Measurements from ENCODE around the gene HIPK2.

HIPK2 gene

GRCh38 chr7:139721417-139721816 lies 56.4 kb downstream of the HIPK2 start:
- Histone ChIP-seq H3K4me3 (ENCODE audit: low read length) (peak overlapping the region; percentile 11), H3K4me1 (ENCODE audit: control insufficient read depth, insufficient read depth, low read length) (peaks cover 61% of the 10 kb centered on the region), H3K9me3 (ENCODE audit: control insufficient read depth, low read length) (no peaks in the 10 kb centered on the region), H3K9ac (ENCODE audit: low read length) (peak overlapping the region; percentile 66), H3K36me3 (ENCODE audit: control insufficient read depth, insufficient read depth, low read length, severe bottlenecking) (peaks cover 6% of the 10 kb centered on the region), H3K27me3 (replicated peaks; ENCODE audit: control insufficient read depth, insufficient read depth, low read length) (no peaks in the 10 kb centered on the region)
- no peak for DNase-seq (ENCODE audit: low read depth)

- no peaks in the 10 kb centered on the region for H3K9me3 ChIP-seq (ENCODE audit: control insufficient read depth, low read length)
- H3K4me1 ChIP-seq (ENCODE audit: control insufficient read depth, insufficient read depth, low read length) = peaks cover 54% of the 10 kb centered on the region
- H3K36me3 ChIP-seq (ENCODE audit: control insufficient read depth, insufficient read depth, low read length, severe bottlenecking) = peaks cover 13% of the 10 kb centered on the region
- H3K9ac ChIP-seq (ENCODE audit: low read length) = peak overlapping the region; percentile 66
- DNase-seq (ENCODE audit: low read depth) = no peak
- peak overlapping the region; percentile 11 for H3K4me3 ChIP-seq (ENCODE audit: low read length)
- H3K27me3 ChIP-seq (replicated peaks; ENCODE audit: control insufficient read depth, insufficient read depth, low read length) = no peaks in the 10 kb centered on the region
These were observed 57.0 kb downstream of the HIPK2 start for GRCh38 chr7:139720705-139721231.

DNA sequence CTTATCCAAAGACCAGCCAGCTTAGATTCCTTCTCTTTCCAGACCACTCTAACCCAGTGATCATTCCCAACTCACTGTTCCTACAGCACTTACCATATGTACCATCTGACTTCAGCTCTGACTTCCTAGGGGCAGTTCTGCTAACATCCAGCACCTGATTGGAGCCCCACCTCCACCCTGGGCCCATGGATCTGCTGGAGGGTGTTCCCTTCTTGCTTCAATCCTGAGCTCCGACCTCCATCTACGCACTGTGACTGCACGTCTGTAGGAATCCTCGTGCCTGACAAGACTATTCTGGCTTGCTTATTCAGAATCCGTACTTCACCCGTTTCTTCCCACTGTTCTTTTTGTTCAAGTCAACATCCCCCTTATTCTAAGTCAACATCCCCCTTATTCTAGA lies 57.6 kb downstream of the HIPK2 start:
- Histone ChIP-seq H3K36me3 (ENCODE audit: control insufficient read depth, insufficient read depth, low read length, severe bottlenecking) (peaks cover 19% of the 10 kb centered on the region), H3K4me1 (ENCODE audit: control insufficient read depth, insufficient read depth, low read length) (peaks cover 48% of the 10 kb centered on the region), H3K9me3 (ENCODE audit: control insufficient read depth, low read length) (no peaks in the 10 kb centered on the region), H3K4me3 (ENCODE audit: low read length) (no peak overlapping the region), H3K9ac (ENCODE audit: low read length) (no peak overlapping the region), H3K27me3 (replicated peaks; ENCODE audit: control insufficient read depth, insufficient read depth, low read length) (no peaks in the 10 kb centered on the region)
- DNase-seq (ENCODE audit: low read depth) = no peak

GRCh38 chr7:139718859-139719258 lies 58.9 kb downstream of the HIPK2 start:
- no peak for DNase-seq (ENCODE audit: low read depth)
- H3K36me3 ChIP-seq (ENCODE audit: control insufficient read depth, insufficient read depth, low read length, severe bottlenecking) = peaks cover 32% of the 10 kb centered on the region
- peaks cover 38% of the 10 kb centered on the region for H3K4me1 ChIP-seq (ENCODE audit: control insufficient read depth, insufficient read depth, low read length)

GRCh38 chr7:139718141-139718540 lies 59.7 kb downstream of the HIPK2 start:
- DNase-seq (ENCODE audit: low read depth) = no peak
- Histone ChIP-seq H3K36me3 (ENCODE audit: control insufficient read depth, insufficient read depth, low read length, severe bottlenecking) (peaks cover 39% of the 10 kb centered on the region), H3K4me3 (ENCODE audit: low read length) (no peak overlapping the region), H3K9ac (ENCODE audit: low read length) (no peak overlapping the region), H3K27me3 (replicated peaks; ENCODE audit: control insufficient read depth, insufficient read depth, low read length) (no peaks in the 10 kb centered on the region), H3K9me3 (ENCODE audit: control insufficient read depth, low read length) (no peaks in the 10 kb centered on the region), H3K4me1 (ENCODE audit: control insufficient read depth, insufficient read depth, low read length) (peaks cover 32% of the 10 kb centered on the region)

More at GRCh38 chr7:139718859-139719258, 58.9 kb downstream of the HIPK2 start:
- Histone ChIP-seq H3K27me3 (replicated peaks; ENCODE audit: control insufficient read depth, insufficient read depth, low read length) (no peaks in the 10 kb centered on the region), H3K9me3 (ENCODE audit: control insufficient read depth, low read length) (no peaks in the 10 kb centered on the region), H3K4me3 (ENCODE audit: low read length) (no peak overlapping the region), H3K9ac (ENCODE audit: low read length) (no peak overlapping the region)

DNA sequence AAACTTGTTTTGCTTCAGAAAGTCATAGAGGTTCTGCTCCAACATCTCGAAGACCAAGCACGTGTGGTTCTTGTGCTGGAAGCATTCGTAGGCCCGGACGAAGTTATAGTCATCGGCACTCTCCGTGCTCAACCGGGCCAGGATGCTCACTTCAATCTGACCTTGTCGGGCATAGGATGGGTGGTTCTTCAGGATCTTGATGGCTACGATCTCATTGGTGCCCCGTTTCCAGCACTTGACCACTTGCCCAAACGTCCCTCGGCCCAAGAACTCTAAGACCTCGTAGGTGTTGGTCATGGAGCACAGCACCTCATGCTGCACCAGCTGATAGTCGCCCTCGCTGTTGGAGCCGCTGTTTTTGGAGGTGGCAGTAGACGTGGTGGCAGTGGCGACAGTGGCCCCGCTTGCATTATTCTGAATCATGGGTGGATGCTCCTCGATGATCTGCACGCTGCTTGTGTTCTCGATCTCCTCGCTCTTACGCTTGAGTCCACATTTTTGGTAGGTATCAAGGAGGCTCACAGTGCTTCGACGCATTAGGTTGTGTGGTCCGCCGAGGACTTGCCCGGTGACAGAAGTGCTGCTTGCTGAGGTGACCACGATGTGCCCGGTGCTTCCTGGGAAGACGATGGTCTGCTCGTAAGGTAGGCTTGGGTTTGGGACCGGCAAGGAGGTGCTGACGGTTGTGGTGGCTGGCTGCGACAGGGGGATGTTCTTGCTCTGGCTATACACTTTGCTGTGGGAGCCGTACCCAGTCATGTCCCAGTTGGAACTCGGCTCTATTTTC lies 61.4 kb downstream of the HIPK2 start:
- H3K9ac ChIP-seq (ENCODE audit: low read length) = no peak overlapping the region
- peaks cover 14% of the 10 kb centered on the region for H3K4me1 ChIP-seq (ENCODE audit: control insufficient read depth, insufficient read depth, low read length)
- H3K27me3 ChIP-seq (replicated peaks; ENCODE audit: control insufficient read depth, insufficient read depth, low read length) = no peaks in the 10 kb centered on the region
- DNase-seq (ENCODE audit: low read depth) = no peak
- no peaks in the 10 kb centered on the region for H3K9me3 ChIP-seq (ENCODE audit: control insufficient read depth, low read length)
- no peak overlapping the region for H3K4me3 ChIP-seq (ENCODE audit: low read length)
- H3K36me3 ChIP-seq (ENCODE audit: control insufficient read depth, insufficient read depth, low read length, severe bottlenecking) = peaks cover 50% of the 10 kb centered on the region

DNA sequence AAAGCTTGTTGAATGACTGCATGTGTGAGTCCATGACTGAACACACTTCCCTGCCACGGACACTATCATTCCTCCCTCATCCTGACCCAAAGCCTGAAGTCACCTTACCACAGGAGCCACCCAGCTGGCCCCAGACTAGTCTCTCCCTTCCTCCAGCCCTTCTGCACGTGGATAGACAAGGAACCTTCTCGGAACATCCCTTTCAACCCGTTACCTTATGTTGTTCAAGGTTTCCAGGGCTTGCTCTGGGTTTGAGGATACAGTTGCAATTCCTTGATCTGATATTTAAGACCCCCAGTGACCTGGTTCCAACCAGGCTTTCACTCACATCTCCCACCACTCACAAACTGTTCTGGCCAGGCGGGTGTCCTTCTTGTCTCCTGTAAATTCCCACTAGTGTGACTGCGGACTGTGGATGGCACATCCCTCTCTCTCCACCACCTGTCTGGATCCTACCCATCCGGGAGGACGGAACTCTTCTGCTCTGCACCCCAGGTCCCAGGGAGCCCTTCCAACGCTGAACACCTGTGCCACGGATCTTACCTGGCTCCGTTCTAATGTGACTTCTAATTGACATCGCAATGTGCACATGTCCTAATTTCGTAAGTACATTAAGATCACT lies 62.5 kb downstream of the HIPK2 start:
- H3K27me3 ChIP-seq (replicated peaks; ENCODE audit: control insufficient read depth, insufficient read depth, low read length) = no peaks in the 10 kb centered on the region
- peaks cover 54% of the 10 kb centered on the region for H3K36me3 ChIP-seq (ENCODE audit: control insufficient read depth, insufficient read depth, low read length, severe bottlenecking)
- no peak overlapping the region for H3K9ac ChIP-seq (ENCODE audit: low read length)
- peaks cover 5% of the 10 kb centered on the region for H3K4me1 ChIP-seq (ENCODE audit: control insufficient read depth, insufficient read depth, low read length)
- H3K9me3 ChIP-seq (ENCODE audit: control insufficient read depth, low read length) = no peaks in the 10 kb centered on the region
- no peak overlapping the region for H3K4me3 ChIP-seq (ENCODE audit: low read length)
- DNase-seq (ENCODE audit: low read depth) = no peak

DNA sequence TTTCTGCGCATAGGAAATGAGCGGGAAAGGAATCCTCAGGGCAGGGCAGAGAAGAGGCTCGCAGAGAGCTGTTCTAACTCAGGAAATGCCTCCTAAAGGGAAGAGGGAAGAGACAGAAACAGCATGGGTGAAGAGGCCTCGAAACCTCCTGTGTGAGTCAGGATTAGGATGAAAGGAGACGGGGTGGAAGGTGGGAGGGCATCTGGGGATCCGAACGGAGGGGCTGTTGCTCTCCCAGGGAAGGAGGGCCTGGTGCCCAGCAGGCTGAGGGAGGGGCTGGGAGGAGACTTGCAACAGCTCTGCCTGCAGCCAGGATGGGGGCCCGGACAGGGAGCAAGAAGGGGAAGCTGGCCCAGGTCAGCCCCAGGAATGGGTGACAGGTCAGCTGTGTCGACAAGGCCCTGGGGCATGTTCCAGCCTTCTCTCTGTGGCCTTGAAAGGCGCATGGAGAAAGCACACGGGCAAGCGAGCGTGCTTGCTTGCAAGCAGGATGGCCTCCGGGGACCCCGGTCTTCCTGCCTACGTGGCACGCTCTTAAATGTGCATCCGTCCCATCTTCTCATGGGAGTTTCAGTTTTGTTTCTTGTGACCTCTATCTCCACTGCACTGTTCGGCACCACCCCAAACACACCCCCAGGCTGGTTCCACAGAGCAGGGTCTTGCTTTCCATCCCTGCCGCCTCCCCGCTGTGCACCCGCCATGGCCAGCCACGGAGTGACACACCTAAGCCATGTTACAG lies 63.5 kb downstream of the HIPK2 start:
- Histone ChIP-seq H3K36me3 (ENCODE audit: control insufficient read depth, insufficient read depth, low read length, severe bottlenecking) (peaks cover 58% of the 10 kb centered on the region), H3K4me1 (ENCODE audit: control insufficient read depth, insufficient read depth, low read length) (peaks cover 9% of the 10 kb centered on the region), H3K9ac (ENCODE audit: low read length) (no peak overlapping the region), H3K4me3 (ENCODE audit: low read length) (no peak overlapping the region), H3K9me3 (ENCODE audit: control insufficient read depth, low read length) (no peaks in the 10 kb centered on the region), H3K27me3 (replicated peaks; ENCODE audit: control insufficient read depth, insufficient read depth, low read length) (no peaks in the 10 kb centered on the region)
- no peak for DNase-seq (ENCODE audit: low read depth)

- Histone ChIP-seq H3K27me3 (replicated peaks; ENCODE audit: control insufficient read depth, insufficient read depth, low read length) (no peaks in the 10 kb centered on the region), H3K4me1 (ENCODE audit: control insufficient read depth, insufficient read depth, low read length) (peaks cover 16% of the 10 kb centered on the region), H3K9me3 (ENCODE audit: control insufficient read depth, low read length) (no peaks in the 10 kb centered on the region), H3K4me3 (ENCODE audit: low read length) (no peak overlapping the region), H3K9ac (ENCODE audit: low read length) (no peak overlapping the region), H3K36me3 (ENCODE audit: control insufficient read depth, insufficient read depth, low read length, severe bottlenecking) (peaks cover 59% of the 10 kb centered on the region)
- no peak for DNase-seq (ENCODE audit: low read depth)
These were observed 64.2 kb downstream of the HIPK2 start for GRCh38 chr7:139713526-139714162.

DNA sequence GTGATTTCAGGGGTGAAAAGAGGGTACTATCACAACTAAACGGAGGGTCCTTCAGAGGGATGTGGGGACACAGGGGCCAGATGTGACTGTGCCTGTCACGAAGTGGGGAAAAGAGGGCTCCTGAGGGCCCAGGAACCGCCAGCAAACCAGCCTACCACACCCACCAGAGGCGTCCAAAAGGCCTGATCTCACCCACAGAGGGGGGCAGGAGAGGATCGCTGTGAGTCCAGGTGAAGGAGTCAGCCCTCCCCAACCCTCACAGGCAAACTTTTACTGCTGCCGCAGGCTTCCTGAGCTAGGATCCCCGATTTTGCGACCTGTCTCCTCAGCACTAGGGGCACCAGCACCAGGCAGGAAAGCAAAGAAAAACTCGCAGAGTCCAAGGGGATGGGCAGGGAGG lies 64.7 kb downstream of the HIPK2 start:
- Histone ChIP-seq H3K9ac (ENCODE audit: low read length) (no peak overlapping the region), H3K36me3 (ENCODE audit: control insufficient read depth, insufficient read depth, low read length, severe bottlenecking) (peaks cover 65% of the 10 kb centered on the region), H3K9me3 (ENCODE audit: control insufficient read depth, low read length) (no peaks in the 10 kb centered on the region), H3K27me3 (replicated peaks; ENCODE audit: control insufficient read depth, insufficient read depth, low read length) (no peaks in the 10 kb centered on the region), H3K4me1 (ENCODE audit: control insufficient read depth, insufficient read depth, low read length) (peaks cover 19% of the 10 kb centered on the region), H3K4me3 (ENCODE audit: low read length) (no peak overlapping the region)
- no peak for DNase-seq (ENCODE audit: low read depth)
